ENCODE measurements around the gene GPER1. TPM values are rescaled to one million over a fixed set of nuclear protein-coding genes. Genes with fewer than 3 reads are reported as not detected.

GPER1 gene
- total RNA-seq, 1 experiment from 2014 or later, result 1.2 TPM

DNA sequence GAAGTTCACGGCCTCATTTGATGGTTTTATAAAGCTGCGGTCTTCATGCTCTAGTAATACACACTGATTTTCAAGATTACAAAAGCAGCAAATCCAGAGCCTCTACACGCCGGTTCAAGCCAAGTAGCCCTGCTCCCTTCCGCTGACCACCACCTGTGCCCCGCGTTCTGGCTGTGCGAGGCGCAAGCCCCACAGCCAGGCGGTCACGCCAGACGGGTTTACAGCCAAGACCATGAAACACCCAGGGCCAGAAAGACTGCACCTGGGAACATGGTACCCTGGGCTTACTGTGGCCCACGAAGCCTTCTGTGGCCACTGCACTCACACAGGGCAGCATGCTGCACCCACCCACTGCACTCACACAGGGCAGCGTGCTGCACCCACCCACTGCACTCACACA, 33.6 kb downstream of the GPER1 start:
- TF ChIP-seq, protein P1, sequence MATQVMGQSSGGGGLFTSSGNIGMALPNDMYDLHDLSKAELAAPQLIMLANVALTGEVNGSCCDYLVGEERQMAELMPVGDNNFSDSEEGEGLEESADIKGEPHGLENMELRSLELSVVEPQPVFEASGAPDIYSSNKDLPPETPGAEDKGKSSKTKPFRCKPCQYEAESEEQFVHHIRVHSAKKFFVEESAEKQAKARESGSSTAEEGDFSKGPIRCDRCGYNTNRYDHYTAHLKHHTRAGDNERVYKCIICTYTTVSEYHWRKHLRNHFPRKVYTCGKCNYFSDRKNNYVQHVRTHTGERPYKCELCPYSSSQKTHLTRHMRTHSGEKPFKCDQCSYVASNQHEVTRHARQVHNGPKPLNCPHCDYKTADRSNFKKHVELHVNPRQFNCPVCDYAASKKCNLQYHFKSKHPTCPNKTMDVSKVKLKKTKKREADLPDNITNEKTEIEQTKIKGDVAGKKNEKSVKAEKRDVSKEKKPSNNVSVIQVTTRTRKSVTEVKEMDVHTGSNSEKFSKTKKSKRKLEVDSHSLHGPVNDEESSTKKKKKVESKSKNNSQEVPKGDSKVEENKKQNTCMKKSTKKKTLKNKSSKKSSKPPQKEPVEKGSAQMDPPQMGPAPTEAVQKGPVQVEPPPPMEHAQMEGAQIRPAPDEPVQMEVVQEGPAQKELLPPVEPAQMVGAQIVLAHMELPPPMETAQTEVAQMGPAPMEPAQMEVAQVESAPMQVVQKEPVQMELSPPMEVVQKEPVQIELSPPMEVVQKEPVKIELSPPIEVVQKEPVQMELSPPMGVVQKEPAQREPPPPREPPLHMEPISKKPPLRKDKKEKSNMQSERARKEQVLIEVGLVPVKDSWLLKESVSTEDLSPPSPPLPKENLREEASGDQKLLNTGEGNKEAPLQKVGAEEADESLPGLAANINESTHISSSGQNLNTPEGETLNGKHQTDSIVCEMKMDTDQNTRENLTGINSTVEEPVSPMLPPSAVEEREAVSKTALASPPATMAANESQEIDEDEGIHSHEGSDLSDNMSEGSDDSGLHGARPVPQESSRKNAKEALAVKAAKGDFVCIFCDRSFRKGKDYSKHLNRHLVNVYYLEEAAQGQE (IDR thresholded peaks at IDR 0.05; ENCODE audit: low read depth), result no peak
- TF ChIP-seq, protein P2, sequence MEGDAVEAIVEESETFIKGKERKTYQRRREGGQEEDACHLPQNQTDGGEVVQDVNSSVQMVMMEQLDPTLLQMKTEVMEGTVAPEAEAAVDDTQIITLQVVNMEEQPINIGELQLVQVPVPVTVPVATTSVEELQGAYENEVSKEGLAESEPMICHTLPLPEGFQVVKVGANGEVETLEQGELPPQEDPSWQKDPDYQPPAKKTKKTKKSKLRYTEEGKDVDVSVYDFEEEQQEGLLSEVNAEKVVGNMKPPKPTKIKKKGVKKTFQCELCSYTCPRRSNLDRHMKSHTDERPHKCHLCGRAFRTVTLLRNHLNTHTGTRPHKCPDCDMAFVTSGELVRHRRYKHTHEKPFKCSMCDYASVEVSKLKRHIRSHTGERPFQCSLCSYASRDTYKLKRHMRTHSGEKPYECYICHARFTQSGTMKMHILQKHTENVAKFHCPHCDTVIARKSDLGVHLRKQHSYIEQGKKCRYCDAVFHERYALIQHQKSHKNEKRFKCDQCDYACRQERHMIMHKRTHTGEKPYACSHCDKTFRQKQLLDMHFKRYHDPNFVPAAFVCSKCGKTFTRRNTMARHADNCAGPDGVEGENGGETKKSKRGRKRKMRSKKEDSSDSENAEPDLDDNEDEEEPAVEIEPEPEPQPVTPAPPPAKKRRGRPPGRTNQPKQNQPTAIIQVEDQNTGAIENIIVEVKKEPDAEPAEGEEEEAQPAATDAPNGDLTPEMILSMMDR (IDR thresholded peaks at IDR 0.05 in 2 of 3, conservative IDR thresholded peaks at IDR 0.05 in 1 of 3; ENCODE audit: borderline replicate concordance in 1 of 3, insufficient read depth in 1 of 3, low read depth in 2 of 3, low read length in 2 of 3), result no peak
- no peak for TF ChIP-seq YY1 (IDR thresholded peaks at IDR 0.05; ENCODE audit: extremely low read depth, insufficient replicate concordance, low read depth, low read length)
- TF ChIP-seq ELF1 (IDR thresholded peaks at IDR 0.05; ENCODE audit: borderline replicate concordance, low read depth), result no peak
- no peak for TF ChIP-seq EGR1 (IDR thresholded peaks at IDR 0.05; ENCODE audit: low read depth)
- no peak for TF ChIP-seq SRF (IDR thresholded peaks at IDR 0.05; ENCODE audit: low read depth)
- Histone ChIP-seq H3K27me3 (ENCODE audit: insufficient read depth, low read length) (no peaks in the 10 kb centered on the region), H3K9me2 (ENCODE audit: insufficient read depth) (no peaks in the 10 kb centered on the region), H3K36me3 (ENCODE audit: control insufficient read depth in 1 of 2, insufficient read depth in 2 of 2, low read length in 2 of 2) (peaks cover 0 to 2% of the 10 kb centered on the region in 2 experiments; a peak in 2 of 4 replicates), H3K4me3 (replicated peaks in 1 of 2; ENCODE audit: low read depth in 1 of 2, low read length in 2 of 2) (no peak overlapping the region), H3K27ac (ENCODE audit: low read depth, low read length) (no peak overlapping the region), H4K20me1 (ENCODE audit: insufficient read depth) (peaks cover 3% of the 10 kb centered on the region; the same call in 1 of the 2 replicates), H3K9me3 (ENCODE audit: control insufficient read depth in 1 of 2, insufficient read depth in 1 of 2, low read depth in 1 of 2, low read length in 2 of 2) (no peaks in the 10 kb centered on the region), H3K4me2 (ENCODE audit: low read length) (no peak overlapping the region), H3K4me1 (ENCODE audit: control insufficient read depth in 1 of 2, insufficient read depth in 2 of 2, low read length in 2 of 2) (no peaks in the 10 kb centered on the region), H3K79me2 (ENCODE audit: insufficient read depth, low read length) (peaks cover 65% of the 10 kb centered on the region), H3K9ac (ENCODE audit: low read length) (no peak overlapping the region), H2AFZ (ENCODE audit: low read depth, low read length, poor library complexity, severe bottlenecking) (no peak overlapping the region)
- ChIA-PET CTCF (no interaction called here), POLR2A (no interaction called here), RAD21 (ENCODE audit: low non-redundant PET in 1 of 2, low total read pairs in 2 of 2, uncharacterized antibody in 2 of 2, unreplicated experiment in 2 of 2) (no interaction called here)
- BruUV-seq (replicated peaks), result no TSS peak
- DNase-seq (ENCODE audit: low read depth, low spot score), result no peak
- no peak for ATAC-seq
- intact Hi-C loops (cut with micrococcal nuclease), result no loop called here
